Lower leg skin (tissue), 3 donors: ENCODE data around the gene ANK3.

Experiments used
- CTCF ChIP-seq, 3 donors: fragments of 450-650 bp; IDR thresholded peaks; one replicate each; pipeline ENCODE4 v1.5.1; 2016; ENCODE audit warnings: antibody characterized with exemption in 3 of 3, mild to moderate bottlenecking in 3 of 3, moderate library complexity in 2 of 3
- POLR2A ChIP-seq, 2 donors: fragments of 450-650 bp; IDR thresholded peaks; one replicate each; pipeline ENCODE4 v1.6.1; 2016 to 2017; ENCODE audit warnings: antibody characterized with exemption in 2 of 2, mild to moderate bottlenecking in 1 of 2, moderate library complexity in 1 of 2

GRCh38 chr10:60428387-60428737 lies 38.7 kb upstream of the ANK3 start:
- TF ChIP-seq CTCF (IDR thresholded peaks at IDR 0.05), result no peak
- no peak for TF ChIP-seq POLR2A (IDR thresholded peaks at IDR 0.05)
